HG02588 (cell line): ENCODE measurements around the gene GTF3C1.
"Not testable (repeated sequence)": the region's sequence is repeated elsewhere in the genome, so short reads cannot be mapped to it uniquely, and the experiment has no call there.

Experiments
- ATAC-seq: cut with Tn5 transposase; IDR thresholded peaks from one replicate; pipeline ENCODE4 v1.9.1; 2021; ENCODE audit warnings: mild to moderate bottlenecking, moderate library complexity; ENCODE audit not compliant: unreplicated experiment

GTF3C1 gene

DNA sequence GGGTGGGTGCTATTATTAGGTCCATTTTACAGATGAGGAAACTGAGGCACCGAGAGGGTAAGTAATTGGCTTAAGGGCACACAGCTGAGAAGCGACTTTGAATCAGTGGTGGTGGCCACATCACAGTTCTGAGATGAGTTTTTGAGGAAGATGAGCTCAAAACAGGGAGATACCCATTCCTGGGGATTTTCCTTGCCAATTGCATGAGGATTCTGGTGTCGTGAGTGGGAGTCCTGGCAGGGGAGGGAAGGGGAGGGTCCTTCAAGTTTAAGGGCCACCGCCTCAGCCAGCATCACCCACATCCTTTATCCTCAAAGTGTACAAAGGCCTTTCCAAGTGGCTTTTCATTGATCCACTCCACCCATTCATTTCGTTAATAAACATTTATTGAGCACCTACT is 102.4 kb downstream of the GTF3C1 start:
- ATAC-seq: no peak

DNA sequence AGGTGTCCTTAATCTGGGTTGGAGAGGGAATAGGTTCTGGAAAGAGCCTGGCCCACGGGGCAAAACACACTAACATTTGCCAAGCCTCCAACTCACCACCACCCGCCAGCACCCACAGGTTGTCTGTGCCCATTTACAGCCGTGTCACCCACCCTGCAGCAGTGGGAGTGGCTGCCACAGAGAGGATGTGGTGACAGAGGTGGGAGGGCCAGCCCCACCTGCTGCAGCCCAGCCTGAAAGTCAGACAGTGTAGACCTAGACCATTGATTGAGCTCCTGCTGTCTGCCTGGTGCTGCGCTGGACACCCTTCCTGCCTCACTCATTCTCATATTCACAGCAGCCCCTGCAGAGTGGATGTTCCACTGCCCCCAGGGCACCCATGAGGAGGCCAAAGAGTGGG is 103.0 kb downstream of the GTF3C1 start:
- ATAC-seq: no peak

GRCh38 chr16:27445502-27446175 is 104.1 kb downstream of the GTF3C1 start:
- ATAC-seq: no peak

DNA sequence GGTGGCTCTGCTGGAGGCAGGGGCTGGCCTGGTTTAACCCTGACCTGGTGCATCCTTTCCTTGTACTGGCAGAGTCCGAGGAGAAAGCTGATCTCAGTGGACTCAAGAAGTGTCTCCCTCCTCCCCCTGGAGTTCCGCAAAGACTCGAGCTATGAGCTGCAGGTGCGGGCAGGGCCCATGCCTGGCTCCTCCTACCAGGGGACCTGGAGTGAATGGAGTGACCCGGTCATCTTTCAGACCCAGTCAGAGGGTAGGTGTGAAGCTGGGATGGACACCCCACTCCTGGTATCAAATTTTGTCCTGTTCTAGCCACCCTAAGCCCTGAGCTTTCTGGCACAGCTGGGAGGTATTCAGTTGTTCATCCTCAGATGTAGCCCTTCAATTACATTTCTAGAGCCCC is 105.2 kb downstream of the GTF3C1 start:
- ATAC-seq: no peak

DNA sequence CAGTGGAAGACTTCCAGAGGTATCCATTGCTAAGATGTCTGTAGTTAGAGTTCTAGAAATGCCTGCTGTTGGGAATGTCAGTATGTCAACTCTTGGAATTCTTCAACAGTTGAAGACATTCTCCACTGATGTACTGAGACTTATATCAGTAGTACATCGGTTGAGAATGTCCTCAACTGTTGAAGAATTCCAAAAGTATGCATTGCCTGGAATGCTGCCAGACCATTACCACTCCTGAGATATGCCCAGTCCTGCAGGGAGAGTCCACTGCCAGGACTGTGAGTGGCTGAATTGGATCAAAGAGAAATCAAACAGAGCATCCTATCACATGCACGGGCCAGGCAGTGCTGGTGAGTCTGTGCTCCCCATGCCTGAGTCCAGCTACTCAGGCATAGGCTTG is 105.7 kb downstream of the GTF3C1 start:
- no peak for ATAC-seq

DNA sequence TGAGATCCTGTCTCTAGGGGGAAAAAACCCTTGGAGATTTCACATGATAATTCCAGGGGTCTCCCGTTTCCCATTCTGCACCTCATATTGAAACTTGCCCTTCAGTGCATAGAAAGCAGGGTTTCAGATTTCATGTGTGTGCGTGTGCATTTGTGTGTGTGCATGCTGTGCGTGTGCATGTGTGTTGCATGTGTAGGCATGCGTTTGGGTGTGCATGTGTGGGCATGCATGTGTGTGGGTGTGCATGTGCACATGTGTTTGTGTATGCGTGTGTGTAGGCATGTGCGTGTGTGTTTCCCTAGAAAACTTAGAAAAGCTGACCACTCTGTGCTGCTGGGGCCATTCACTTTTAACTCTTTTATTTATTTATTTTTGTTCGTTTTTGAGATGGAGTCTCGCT is 107.7 kb downstream of the GTF3C1 start:
- no peak for ATAC-seq

DNA sequence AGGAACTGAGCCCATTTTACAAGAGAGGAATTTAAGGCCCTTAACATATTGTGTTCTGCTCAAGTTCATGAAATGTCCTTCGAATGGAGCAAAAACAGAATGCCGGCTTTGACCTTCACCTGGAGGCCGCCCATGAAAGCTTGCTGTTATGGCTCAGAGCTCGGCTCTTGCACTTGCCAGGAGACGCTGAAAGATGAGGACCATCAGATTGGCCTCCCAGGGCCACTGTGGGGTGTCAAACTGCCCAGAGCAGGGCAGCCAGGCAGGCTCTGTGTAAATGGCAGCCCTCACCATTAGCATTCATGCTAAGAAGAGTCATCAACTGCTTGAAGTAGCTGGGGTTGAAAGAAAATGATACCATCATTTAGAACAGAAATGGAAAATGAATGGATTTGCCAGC is 108.4 kb downstream of the GTF3C1 start:
- no peak for ATAC-seq

- ATAC-seq: no peak
Observed at GRCh38 chr16:27439271-27440018, 110.3 kb downstream of the GTF3C1 start.

- ATAC-seq: no peak
Observed at GRCh38 chr16:27437946-27438345, 111.8 kb downstream of the GTF3C1 start.

DNA sequence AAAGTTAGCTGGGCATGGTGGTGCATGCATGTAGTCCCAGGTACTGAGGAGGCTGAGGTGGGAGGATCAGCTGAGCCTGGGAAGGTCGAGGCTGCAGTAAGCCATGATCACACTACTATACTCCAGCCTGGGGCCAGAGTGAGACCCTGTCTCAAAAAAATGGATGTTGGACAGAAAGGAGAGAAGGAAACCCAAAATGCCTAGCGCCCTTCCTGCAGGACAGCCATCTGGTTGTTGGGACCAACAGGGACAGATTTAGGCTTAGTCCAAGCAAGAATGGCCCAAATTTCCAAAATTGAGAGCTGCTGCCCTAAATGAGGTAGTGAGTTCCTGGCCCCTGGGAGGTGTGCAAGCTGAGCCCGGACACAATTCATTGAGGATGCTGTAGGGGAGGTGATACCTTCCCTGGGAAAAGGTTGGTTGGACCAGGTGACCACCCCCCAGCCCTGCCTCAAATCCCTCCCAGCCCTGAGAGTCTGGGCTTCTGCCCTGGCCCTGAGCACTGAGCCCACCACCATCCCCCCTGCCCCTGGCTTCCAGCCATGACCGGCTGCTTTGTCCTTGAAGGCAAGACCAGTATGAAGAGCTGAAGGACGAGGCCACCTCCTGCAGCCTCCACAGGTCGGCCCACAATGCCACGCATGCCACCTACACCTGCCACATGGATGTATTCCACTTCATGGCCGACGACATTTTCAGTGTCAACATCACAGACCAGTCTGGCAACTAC is 112.6 kb downstream of the GTF3C1 start:
- ATAC-seq: no peak

DNA sequence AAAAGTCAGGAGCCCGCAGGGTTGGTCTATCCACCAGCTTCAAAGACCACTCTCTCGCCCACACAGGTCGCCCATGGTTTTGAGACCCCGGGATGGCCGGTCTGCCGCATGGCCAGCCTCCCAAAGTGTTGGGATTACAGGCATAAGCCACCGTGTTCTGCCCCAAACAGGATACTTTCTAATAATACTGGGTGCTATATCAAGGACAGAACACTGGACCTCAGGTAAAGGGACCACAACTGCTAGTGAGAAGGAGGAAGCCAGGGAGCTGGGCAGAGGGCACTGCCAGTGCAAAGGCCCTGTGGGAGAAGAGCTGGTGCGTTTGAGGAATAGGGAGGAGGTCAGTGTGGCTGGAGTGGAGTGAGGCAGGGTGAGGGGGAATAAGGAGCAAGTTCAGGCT is 113.6 kb downstream of the GTF3C1 start:
- ATAC-seq: no peak

GRCh38 chr16:27435146-27435545 is 114.6 kb downstream of the GTF3C1 start:
- not testable (repeated sequence) for ATAC-seq

GRCh38 chr16:27434141-27435051 is 115.3 kb downstream of the GTF3C1 start:
- no peak for ATAC-seq

- no peak for ATAC-seq
Observed at GRCh38 chr16:27433636-27434035, 116.1 kb downstream of the GTF3C1 start.

GRCh38 chr16:27433191-27433590 is 116.5 kb downstream of the GTF3C1 start:
- ATAC-seq: not testable (repeated sequence)

- ATAC-seq: no peak
Observed at GRCh38 chr16:27432558-27432957, 117.2 kb downstream of the GTF3C1 start.

DNA sequence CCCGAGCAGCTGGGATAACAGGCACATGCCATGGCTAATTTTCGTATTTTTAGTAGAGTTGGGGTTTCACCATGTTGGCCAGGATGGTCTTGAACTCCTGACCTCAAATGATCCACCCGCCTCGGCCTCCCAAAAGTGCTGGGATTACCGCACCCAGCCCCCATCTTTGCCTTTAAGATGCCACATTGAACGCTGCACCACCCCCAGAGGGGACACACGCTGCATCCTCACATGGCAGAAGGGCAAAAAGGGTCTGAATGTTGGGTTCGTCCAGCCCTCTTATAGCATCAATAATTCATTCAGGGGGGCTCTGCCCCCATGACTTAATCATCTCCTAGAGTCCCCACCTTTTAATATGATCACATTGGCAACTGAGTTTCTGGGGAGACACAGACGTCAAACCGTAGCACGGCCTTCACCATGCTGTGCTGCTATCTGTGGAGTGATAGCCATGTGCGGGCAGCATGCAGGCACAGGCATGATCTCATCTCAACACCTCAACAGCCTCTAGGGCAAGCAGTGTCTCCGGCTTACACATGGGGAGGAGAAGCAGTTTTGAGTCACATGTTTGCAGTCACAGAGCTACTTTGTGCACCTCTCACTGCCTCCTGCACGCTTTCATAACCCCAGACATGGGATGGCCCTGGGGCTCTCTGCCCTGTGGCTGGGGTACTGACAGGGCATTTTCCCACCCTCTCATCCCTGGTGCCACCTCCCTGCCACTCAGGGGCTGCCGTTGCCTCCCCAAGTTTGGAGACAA is 117.8 kb downstream of the GTF3C1 start:
- ATAC-seq: no peak

DNA sequence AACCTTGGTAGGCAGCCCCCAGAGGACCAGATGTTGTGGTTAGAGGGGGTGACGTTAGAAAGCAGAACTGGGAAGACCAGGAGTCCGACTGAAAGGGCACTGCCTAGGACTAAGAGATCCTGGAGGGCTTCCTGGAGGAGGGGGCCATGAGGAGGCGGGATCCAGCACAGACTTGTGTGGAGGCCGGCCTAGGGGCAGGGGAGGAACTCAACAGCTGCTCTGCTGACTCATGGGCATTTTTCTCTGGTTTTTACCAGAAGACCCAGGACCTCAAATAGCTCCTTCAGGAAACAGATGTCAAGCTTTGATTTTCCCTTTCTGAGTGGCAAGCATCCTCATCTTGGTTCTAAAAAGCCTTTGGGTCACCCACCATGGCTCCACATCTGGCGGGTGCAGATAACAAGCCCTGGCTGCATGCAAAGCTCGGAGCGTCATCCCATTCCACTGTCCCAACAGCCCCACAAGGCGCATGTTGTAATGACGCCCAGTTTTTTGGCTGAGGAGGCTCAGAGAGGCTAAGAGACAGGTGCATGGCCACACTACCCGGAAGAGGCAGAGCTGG is 118.7 kb downstream of the GTF3C1 start:
- ATAC-seq: no peak

- ATAC-seq: no peak
Observed at GRCh38 chr16:27430512-27430911, 119.2 kb downstream of the GTF3C1 start.

- no peak for ATAC-seq
Observed at GRCh38 chr16:27429981-27430441, 119.7 kb downstream of the GTF3C1 start.
